Liver (tissue), 9 donors: Measurements from ENCODE around the gene C10orf71. TPM values are rescaled to one million over a fixed set of nuclear protein-coding genes. Genes with fewer than 3 reads are reported as not detected.

ENCODE experiments used
- DNase-seq: peaks from one replicate; pipeline ENCODE4 v3.0.0-alpha.2; 2017; ENCODE audit warnings: low spot score
- H3K27ac ChIP-seq, 2 donors: one replicate each; pipeline ENCODE4 v1.7.0; 2013; ENCODE audit warnings: inconsistent platforms in 2 of 2, low read length in 2 of 2, control low read depth in 1 of 2, low read depth in 1 of 2, mild to moderate bottlenecking in 1 of 2
- H3K27me3 ChIP-seq, 4 donors: one replicate each; pipeline versions ENCODE4 v1.6.1 to v1.7.0; 2013; ENCODE audit warnings: low read length in 3 of 4, inconsistent platforms in 1 of 4, mild to moderate bottlenecking in 1 of 4, moderate library complexity in 1 of 4; ENCODE audit not compliant: control insufficient read depth in 4 of 4, insufficient read depth in 4 of 4
- H3K36me3 ChIP-seq, 4 donors: one replicate each; pipeline versions ENCODE4 v1.6.1 to v1.7.0; 2013; ENCODE audit warnings: low read length in 3 of 4, mild to moderate bottlenecking in 3 of 4, low read depth in 1 of 4, moderate library complexity in 1 of 4; ENCODE audit not compliant: control insufficient read depth in 4 of 4, insufficient read depth in 3 of 4
- H3K4me1 ChIP-seq, 4 donors: one replicate each; pipeline versions ENCODE4 v1.6.1 to v1.7.0; 2013; ENCODE audit warnings: low read length in 3 of 4, mild to moderate bottlenecking in 3 of 4, moderate library complexity in 1 of 4; ENCODE audit not compliant: control insufficient read depth in 4 of 4, insufficient read depth in 4 of 4
- H3K4me3 ChIP-seq, 3 donors: one replicate each; pipeline versions ENCODE4 v1.6.1 to v1.7.0; 2013; ENCODE audit warnings: low read length in 3 of 3, control low read depth in 1 of 3, low read depth in 1 of 3, mild to moderate bottlenecking in 1 of 3
- H3K9ac ChIP-seq, 2 donors: one replicate each; pipeline ENCODE4 v1.7.0; 2013; ENCODE audit warnings: low read length in 2 of 2, mild to moderate bottlenecking in 2 of 2, moderate library complexity in 2 of 2, control low read depth in 1 of 2, low read depth in 1 of 2
- H3K9me3 ChIP-seq, 4 donors: one replicate each; pipeline versions ENCODE4 v1.6.1 to v1.7.0; 2013; ENCODE audit warnings: low read length in 3 of 4; ENCODE audit not compliant: control insufficient read depth in 4 of 4
- ATF3 ChIP-seq: IDR thresholded peaks from 2 replicates; pipeline ENCODE4 v1.6.1; 2016; ENCODE audit warnings: antibody characterized with exemption
- FOXA1 ChIP-seq: IDR thresholded peaks from 2 replicates; pipeline ENCODE4 v1.6.1; 2016; ENCODE audit warnings: antibody characterized with exemption
- FOXA2 ChIP-seq: IDR thresholded peaks from 2 replicates; pipeline ENCODE4 v1.6.1; 2016; ENCODE audit warnings: antibody characterized with exemption
- HNF4A ChIP-seq, 2 donors: conservative IDR thresholded peaks; 2 replicates each; pipeline ENCODE4 v1.6.1; 2016; ENCODE audit warnings: antibody characterized with exemption in 2 of 2, mild to moderate bottlenecking in 2 of 2
- HNF4G ChIP-seq: IDR thresholded peaks from 2 replicates; pipeline ENCODE4 v1.6.1; 2016; ENCODE audit warnings: antibody characterized with exemption
- NR2F2 ChIP-seq: IDR thresholded peaks from 2 replicates; pipeline ENCODE4 v1.6.1; 2016; ENCODE audit warnings: antibody characterized with exemption
- RAD21 ChIP-seq, 2 donors: IDR thresholded peaks; 2 replicates each; pipeline ENCODE4 v1.6.1; 2016; ENCODE audit warnings: antibody characterized with exemption in 2 of 2, mild to moderate bottlenecking in 2 of 2
- REST ChIP-seq: IDR thresholded peaks from 2 replicates; pipeline ENCODE4 v1.6.1; 2016; ENCODE audit warnings: antibody characterized with exemption, mild to moderate bottlenecking
- RXRA ChIP-seq, 2 donors: IDR thresholded peaks; 2 replicates each; pipeline ENCODE4 v1.6.1; 2017 to 2018; ENCODE audit warnings: antibody characterized with exemption in 2 of 2, mild to moderate bottlenecking in 1 of 2
- SP1 ChIP-seq: IDR thresholded peaks from 2 replicates; pipeline ENCODE4 v1.6.1; 2018; ENCODE audit warnings: antibody characterized with exemption, mild to moderate bottlenecking
- TAF1 ChIP-seq: conservative IDR thresholded peaks from 2 replicates; pipeline ENCODE4 v1.6.1; 2016; ENCODE audit warnings: antibody characterized with exemption, mild to moderate bottlenecking
- ZBTB33 ChIP-seq: IDR thresholded peaks from 2 replicates; pipeline ENCODE4 v1.6.1; 2016; ENCODE audit warnings: antibody characterized with exemption
- WGBS: extraction: QIAGEN DNeasy Blood & Tissue Kit; methylation state at CpG from one replicate; pipeline ENCODE4 v1.1.7; 2013; 5-methylcytosine and 5-hydroxymethylcytosine counted together
- polyA plus RNA-seq, 2 donors: library from polyadenylated mRNA; stranded (reverse) in 1 of 2; unstranded in 1 of 2; fragments of 200-250 nt in 1 of 2; fragments of >200 nt in 1 of 2; fragmentation: Nextera tagmentation in 1 of 2; extraction: Ambion mirVana in 1 of 2; gene quantifications; one replicate each; pipeline versions ENCODE4 v1.2.1 to v1.2.3, GENCODE V29; 2013 to 2015
- total RNA-seq, 2 donors: library from RNA; depleted of rRNA; stranded (reverse); fragments of >200 nt; gene quantifications; one replicate each; pipeline ENCODE4 v1.2.3, GENCODE V29; 2014
- TF ChIP-seq, protein P1 (sequence below): IDR thresholded peaks from 2 replicates; pipeline ENCODE4 v1.6.1; 2016; ENCODE audit warnings: antibody characterized with exemption
- TF ChIP-seq, protein P2 (sequence below): fragments of 150-350 bp; IDR thresholded peaks from 2 replicates; pipeline ENCODE4 v1.5.1; 2017; ENCODE audit warnings: improper control_type of control experiment, low read depth, low read length; ENCODE audit not compliant: missing input control
- donor health status: healthy.
- donor health status: healthy.
- donor health status: healthy.
- donor health status: healthy.
- donor health status: healthy.

Gene C10orf71
- total and polyA plus RNA-seq, 4 donors, result 0.03 TPM; not detected in 3

- Histone ChIP-seq H3K27me3 (no peaks in the 10 kb centered on the region), H3K9me3 (no peaks in the 10 kb centered on the region), H3K27ac (no peak overlapping the region), H3K36me3 (no peaks in the 10 kb centered on the region), H3K4me3 (no peak overlapping the region), H3K9ac (no peak overlapping the region), H3K4me1 (no peaks in the 10 kb centered on the region)
- no peak for DNase-seq
- TF ChIP-seq SP1 (no peak), REST (no peak), RXRA (IDR thresholded peaks at IDR 0.05) (no peak), ATF3 (no peak), HNF4G (no peak), FOXA1 (no peak), RAD21 (IDR thresholded peaks at IDR 0.05) (no peak), FOXA2 (no peak), HNF4A (conservative IDR thresholded peaks at IDR 0.05) (no peak), NR2F2 (no peak)
- TF ChIP-seq, protein P1, sequence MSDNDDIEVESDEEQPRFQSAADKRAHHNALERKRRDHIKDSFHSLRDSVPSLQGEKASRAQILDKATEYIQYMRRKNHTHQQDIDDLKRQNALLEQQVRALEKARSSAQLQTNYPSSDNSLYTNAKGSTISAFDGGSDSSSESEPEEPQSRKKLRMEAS, result no peak
- TF ChIP-seq, protein P2, sequence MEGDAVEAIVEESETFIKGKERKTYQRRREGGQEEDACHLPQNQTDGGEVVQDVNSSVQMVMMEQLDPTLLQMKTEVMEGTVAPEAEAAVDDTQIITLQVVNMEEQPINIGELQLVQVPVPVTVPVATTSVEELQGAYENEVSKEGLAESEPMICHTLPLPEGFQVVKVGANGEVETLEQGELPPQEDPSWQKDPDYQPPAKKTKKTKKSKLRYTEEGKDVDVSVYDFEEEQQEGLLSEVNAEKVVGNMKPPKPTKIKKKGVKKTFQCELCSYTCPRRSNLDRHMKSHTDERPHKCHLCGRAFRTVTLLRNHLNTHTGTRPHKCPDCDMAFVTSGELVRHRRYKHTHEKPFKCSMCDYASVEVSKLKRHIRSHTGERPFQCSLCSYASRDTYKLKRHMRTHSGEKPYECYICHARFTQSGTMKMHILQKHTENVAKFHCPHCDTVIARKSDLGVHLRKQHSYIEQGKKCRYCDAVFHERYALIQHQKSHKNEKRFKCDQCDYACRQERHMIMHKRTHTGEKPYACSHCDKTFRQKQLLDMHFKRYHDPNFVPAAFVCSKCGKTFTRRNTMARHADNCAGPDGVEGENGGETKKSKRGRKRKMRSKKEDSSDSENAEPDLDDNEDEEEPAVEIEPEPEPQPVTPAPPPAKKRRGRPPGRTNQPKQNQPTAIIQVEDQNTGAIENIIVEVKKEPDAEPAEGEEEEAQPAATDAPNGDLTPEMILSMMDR, result no peak
- 78% methylated on average over 6 of the region's 6 CpGs for WGBS
These were observed 6.3 kb upstream of the C10orf71 start for GRCh38 chr10:49292565-49293207.

DNA sequence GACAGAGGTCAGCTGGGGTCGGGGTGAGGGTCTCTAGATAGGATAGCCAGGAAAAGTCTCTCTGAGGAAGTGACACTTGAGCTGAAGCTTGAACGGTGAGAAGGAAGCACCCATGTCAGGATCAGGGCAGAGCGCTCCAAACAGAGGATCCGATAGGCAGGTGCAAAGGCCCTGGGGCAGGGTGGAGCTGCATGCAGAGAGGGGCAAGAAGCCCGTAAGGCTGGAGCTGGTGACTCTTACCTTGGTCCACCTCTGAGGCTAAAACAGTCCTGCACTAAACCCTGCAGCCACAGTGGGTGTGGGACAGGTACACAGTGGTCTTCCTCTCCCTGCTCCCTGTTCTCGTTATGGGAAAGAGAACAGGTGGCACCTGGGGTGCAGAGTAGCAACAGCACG lies 5.8 kb upstream of the C10orf71 start:
- TF ChIP-seq RXRA (IDR thresholded peaks at IDR 0.05) (no peak), NR2F2 (no peak), TAF1 (no peak), ZBTB33 (no peak)
- H3K4me1 ChIP-seq, result no peaks in the 10 kb centered on the region
- H3K27me3 ChIP-seq, result no peaks in the 10 kb centered on the region
- H3K9me3 ChIP-seq, result no peaks in the 10 kb centered on the region
- no peak overlapping the region for H3K9ac ChIP-seq
- WGBS, result 71% methylated on average over 7 of the region's 7 CpGs
- no peak for DNase-seq
- H3K36me3 ChIP-seq, result no peaks in the 10 kb centered on the region
- no peak overlapping the region for H3K27ac ChIP-seq
- no peak overlapping the region for H3K4me3 ChIP-seq
